Measurements from ENCODE around the gene MRFAP1L1.

DNA sequence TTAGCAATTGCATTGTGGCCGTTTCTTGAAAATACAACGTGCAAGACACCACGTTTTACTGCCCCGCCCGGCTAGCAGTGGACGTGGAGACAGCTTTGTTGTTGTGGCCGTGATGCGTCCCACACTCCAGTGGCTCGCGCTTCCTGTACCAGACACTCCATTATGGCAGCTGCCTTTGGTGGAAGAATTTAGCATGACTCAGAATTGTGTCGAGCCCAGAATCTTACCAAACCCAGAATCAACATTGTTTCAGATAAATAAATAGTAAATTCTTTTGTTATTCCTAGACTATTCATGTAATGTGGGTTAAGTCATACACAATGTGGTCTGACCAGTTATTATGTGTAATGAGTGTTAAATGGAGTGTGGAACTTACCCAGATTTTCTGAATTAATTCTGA, 41.3 kb downstream of the MRFAP1L1 start:
- TF ChIP-seq CTCF (IDR thresholded peaks at IDR 0.05 in 4 of 5, conservative IDR thresholded peaks at IDR 0.05 in 1 of 5) (no peak), POLR2A (IDR thresholded peaks at IDR 0.05) (no peak)

Data from gastrocnemius medialis (tissue), 4 donors.